ENCODE data around the gene C20orf204.

Gene C20orf204

DNA sequence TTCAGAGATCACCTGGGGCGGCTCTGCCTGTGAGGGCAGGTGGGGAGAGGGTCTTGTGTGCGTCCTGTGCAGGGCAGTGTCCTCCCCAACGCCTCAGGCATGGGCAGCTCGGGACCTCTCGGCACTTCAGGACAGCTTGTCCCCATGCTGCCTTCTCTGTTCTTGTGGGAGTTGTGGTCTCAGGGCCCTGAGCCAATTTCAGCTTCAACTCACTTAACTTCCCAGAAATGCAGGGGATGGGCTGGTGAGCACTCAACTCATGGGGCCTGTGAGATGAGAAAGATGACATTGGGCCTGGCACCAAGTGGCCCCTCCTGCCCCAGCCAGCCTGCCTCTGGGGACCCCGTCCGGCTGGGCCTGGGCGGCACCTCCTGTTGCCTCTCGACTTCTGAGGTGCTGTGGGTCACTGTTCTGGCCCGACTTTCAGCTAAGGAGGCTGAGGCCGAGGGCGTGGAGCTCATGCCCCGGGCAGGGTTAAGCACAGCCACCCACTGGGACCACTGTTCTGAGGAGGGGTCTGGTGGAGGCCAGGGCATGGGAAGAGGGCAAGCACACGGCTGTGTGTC lies 36.6 kb downstream of the C20orf204 start:
- no peak for DNase-seq

DNA sequence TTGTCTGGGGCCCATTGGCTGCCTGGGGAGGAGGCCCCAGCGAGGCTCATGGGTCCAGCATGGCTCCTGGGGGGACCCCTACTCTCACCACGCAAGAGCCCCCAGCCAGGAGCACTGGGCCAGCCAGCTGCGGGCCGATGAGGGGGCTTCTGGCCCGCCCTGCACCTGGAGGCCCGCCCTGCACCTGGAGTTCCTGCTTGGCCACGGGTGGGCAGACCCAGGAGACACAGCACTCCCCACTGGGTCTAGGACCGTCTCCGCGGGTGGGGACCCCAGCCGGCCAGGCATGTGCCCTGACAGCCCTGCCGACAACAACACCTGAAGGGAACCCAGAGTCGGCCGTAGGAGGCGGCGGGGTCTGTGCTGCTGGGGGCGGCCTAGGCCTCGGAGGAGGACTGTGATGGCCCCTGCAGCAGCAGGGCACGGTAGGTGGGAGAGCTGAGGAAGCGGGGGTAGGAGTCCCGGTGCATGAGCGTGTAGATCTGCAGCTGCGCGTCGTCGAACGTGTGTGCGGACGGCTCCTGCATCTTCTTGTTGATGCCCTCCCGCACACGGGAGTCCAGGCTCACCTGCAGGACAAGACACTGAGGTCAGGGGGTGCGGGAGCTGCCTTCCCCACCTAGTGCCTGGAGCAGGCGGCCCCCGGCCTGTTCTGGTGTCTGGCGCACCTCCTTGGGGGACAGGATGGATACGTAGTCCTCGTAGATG lies 37.6 kb downstream of the C20orf204 start:
- no peak for DNase-seq

DNA sequence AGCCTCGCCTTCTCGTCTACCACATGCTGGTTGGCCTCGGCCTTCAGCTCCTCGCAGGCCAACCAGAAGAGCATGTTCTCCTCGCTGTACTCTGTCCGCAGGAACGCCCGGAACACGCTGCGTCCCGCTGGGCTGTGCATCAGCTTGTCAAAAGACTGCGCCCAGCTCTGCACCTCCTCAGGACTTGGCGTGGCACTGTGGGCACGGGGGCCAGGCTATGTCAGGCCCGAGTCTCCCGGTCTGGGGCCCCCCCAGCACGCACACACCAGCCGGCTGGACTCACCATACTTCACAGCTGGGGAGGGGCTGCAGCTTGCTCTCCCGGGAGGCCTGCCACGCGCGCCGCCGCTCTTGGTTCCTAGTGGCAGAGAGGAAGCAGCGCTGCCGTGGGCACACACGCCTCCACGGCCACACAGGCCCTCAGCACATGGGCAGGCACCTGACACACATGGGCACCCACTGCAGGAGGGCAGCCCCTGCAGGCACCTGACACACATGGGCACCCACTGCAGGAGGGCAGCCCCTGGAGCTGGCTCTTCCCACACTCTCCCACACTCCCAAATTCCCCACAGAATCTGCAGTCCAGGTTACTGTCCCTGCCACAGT lies 38.3 kb downstream of the C20orf204 start:
- no peak for DNase-seq

DNA sequence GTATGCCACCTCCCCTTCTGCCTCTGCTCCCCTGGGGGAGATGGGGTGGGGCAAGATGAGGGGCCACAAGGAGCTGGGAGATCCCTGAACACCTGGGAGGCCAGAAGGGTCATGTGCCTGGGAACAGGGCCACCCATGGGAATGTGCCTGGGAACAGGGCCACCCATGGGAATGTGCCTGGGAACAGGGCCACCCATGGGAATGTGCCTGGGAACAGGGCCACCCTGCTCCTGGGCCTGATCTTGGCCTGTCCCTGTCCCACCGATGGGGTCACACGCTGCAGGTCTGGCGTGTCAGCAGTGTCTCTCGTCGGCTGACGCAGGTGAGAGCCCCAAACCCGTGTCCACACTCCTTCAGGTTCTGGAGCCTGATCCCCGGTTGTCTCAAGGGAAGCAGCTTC lies 39.0 kb downstream of the C20orf204 start:
- DNase-seq = no peak

DNA sequence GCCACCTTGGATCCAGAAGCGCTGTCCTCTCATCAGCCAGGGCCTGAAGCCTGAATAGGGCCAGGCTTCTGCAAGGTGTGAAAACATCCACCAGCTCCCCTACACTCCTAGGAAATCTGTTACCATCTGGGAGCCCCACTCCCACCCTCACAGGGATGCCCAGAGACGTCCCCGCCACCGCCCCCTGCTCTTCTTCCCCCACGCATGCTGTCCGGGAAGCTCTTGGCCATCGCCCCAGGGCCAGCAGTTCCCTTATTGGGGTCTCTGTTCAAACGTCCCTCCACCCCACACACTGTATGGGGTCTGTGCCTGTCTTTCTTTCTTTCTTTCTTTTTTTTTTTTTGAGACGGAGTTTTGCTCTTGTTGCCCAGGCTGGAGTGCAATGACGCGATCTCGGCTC lies 39.6 kb downstream of the C20orf204 start:
- no peak for DNase-seq

DNA sequence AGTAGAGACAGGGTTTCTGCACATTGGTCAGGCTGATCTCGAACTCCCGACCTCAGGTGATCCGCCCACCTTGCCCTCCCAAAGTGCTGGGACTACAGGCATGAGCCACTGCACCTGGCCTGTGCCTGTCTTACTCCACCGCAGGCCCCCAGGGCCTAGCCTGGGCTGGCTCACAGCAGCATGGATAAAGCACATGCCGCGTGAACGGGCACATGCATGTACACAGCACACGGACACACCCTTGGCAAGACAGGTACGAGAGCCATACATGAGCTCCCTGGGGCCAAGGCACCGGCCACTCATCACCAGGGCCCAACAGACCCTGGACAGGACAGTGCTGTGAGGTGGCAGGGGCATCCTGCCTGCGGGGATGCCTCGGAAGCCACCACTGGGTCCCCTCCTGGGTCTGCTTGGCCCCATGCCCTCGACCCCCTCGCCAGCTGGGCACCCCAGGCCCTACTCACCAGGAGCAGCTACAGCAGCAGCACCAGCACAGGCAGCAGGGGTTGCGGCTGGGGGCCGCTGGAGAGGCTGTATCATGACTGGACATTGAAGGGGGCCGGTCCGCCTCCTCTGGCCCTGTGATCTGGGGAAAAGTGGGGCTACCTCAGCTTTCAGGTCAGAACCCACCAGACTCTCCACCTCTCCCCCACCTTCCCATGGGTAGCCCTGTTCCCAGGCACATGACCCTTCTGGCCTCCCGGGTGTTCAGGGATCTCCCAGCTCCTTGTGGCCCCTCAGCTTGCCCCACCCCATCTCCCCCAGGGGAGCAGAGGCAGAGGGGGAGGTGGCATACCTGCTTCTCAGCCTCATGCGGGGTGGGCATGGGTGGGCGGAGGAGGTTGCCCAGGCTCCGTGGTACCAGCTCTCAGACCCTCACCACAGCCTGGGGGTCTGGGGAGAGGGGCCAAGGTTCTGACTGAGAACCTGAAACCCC lies 40.3 kb downstream of the C20orf204 start:
- no peak for DNase-seq

DNA sequence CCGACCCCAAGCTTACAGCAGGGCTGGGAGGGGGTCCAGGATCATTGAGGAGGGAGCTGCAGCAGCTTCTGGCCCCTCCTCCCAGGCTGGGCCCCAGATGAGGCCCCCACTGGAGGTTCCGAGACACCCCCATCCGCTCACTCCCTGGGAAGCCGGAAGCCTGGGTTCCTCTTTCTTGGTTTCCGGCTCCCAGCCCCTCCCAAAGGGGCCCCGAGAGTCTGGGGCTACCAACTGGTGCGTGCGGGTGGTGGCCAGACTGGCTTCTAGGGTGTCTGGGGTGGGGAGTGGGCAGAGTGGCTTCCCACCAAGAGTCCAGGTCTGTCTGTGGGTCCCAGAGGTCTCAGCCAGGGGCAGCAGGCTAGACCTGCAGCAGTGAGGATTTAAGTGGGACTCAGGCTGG lies 41.1 kb downstream of the C20orf204 start:
- no peak for DNase-seq

DNA sequence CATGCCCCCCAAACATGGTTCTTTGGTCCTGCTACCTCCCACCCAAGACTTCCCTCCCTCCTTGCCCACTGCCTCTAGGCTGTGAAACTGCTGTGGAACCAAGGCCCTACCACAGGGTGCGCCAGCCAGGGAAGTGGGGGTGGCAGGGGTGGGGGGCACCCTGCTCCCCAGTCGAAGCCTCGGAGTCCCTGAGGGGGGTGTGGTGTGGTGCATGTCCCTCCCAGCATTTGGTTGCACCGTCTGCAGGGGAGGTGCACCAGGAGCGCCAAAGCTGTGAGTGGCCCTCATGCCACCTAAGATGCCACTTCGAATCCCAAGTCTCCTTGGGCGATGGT lies 41.5 kb downstream of the C20orf204 start:
- no peak for DNase-seq

DNA sequence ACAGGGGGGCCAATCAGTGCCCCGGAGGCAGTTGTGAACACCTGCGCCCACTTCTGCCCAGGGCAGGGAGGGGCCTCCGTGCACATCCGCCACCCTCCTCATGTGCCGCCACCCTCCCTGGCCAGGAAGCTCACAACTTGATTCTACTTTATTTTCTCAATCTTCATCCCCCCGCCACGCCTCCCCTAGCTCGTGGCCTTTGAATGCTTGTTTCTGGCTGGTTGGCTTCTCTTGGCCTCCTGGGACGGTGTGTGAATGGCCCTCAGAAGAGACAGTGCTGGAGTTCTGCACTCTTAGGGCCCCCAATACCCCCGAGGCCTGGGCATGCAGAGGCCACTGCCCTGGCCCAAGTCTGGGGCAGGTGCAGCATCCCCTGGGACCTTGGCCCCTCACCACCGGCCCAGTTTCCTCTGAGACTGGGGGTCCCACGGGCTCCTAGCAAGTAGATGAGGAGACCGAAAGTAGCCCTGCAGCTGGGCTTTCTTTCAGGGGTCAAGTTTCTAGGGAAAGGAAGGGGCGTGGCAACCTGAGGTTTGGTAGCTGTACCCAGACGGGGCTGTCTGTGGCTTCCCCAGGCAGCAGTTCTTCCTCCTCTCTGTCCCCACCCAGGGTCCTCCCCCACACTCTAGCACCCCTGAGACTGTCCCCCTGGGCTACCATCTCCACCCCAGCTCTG lies 42.0 kb downstream of the C20orf204 start:
- no peak for DNase-seq

DNA sequence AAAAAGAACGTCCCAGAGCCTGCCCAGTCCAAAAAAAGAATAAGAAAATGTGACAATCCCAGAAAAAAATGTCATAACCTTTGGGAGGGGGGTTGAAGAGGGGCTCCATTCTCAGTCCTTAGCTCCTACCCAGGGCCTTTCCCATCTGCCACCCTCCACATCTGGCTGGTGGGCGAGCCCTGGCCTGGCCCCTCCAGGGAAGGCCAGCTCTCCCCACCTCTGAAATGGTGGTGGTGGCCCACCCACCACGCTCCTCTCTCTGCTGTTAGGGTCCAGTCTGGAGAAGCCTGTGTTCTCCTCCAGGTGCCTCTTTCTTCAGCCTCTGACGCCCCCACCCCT lies 42.9 kb downstream of the C20orf204 start:
- DNase-seq = no peak

DNA sequence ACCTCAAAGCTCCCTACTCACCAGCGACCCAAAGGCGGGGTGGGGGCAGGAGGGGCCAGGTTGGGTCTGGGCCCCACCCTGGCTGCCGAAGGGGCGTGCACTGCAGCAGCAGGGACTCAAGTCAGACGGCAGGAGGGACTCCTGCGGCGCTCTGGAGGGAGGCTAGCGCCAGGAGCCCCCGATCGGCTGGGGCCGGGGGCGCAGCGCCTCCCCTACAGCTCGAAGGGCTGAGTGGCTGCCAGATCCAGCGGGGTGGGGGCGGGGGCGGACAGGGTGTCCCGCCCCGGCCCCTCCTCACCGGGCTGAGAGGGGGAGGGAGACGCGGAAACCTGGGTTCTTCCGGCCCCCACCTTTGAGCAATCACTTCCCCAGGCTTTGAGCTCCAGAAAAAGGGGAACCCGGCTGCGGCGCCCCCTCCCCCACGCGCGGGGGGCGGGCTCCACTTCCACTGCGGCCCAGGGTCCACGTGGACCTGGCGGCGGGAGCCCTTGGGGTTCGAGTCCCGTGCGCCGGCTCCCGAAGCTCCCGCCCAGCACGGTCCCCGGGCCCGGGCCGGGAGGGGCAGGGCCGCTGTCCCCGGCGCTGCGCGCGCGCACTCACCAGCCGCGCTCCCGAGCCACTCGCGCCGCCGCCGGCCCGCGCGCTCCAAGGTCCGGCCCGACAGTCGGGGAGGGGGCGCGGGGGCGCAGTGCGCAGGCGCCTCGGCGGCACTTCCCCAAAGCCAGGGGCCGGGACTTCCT lies 43.5 kb downstream of the C20orf204 start, which contains the start of gene RGS19:
Gene RGS19, minus strand, starts transcription at position 246 of the 740 bp plus-strand sequence. CDS start 2,632 bp downstream, outside the sequence.
- peak in 1 of 2 experiments; percentile 91 for DNase-seq

DNA sequence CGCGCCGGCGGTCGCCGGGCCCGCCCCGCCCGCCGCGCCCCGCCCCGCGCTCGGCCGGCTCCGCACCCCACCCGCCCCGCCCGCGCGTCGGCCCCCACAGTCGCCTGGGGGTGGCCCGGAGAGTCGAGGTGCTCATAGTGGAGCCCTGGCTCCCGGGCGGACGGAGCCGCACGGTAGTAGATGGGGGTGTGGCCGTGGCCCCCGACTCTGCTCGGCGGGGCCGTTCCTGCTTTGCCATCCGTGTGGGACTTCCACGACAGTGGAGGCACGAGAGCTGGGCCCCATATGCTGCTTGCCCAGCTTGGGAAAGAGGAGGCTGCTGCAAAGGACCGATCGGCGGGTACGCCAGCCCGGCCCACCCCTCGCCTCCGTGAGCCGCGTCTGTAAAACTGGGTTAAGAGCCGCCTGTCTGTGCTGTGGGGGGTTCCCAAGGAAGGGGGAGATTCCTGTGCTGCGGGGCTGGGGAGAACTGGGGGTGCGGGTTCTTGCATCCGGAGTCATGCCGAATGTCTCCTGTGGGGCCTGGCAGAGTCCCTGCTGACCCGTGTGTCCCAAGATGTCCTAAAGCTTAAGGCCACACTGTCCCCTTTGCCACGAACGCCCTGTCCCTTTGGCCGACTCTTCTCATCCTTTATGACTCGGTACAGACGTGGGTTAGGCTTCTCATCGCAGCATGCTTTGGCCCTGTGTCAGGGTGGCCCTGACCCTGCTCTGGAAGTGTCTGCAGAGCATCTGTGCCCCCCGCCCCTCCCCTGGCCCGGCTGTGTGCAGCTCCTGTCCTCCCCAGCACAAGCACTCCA lies 44.2 kb downstream of the C20orf204 start, which contains the start of gene OPRL1:
Gene OPRL1, plus strand, starts transcription at position 70 of the 800 bp plus-strand sequence. CDS start 12,639 bp downstream, outside the sequence.
- peak in 1 of 2 experiments; percentile 68 for DNase-seq

DNA sequence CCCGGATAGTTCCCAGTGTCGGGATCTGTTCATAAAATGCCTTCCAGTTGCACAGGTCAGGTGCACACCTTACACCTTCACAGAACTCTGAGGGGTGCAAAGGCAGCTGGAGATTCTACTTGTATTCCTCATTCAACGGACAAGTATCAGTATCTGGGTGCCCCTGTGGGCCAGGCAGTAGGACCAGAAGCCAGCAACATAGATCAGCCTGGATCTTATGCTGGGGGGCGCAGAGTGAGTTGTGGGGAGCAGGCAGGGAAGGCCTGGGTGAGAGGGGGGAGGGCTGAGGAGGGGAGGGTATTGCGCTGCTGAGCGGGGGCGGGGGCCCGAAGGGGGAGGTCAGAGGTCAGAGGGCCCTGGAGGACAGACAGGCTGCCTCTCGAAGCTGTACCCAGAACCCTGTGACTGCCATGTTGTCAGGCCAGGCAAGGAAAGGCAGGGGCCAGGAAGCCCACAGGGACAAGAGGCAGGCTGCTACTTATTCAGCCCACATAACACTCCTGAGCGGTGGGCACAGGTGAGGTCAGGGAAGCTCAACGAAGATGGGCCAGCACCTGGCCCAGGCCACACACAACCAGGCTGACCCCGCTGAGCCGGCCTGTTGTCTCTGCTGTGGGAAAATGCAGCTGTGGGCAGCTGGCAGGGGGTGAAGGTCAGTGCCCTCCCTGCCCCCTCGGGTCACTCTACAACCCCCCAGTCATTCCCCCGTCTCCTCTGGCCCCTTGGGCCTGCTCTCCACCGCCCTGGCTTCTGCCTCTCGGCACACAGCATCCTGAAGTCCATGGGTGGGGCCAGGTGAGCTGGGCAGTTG lies 45.0 kb downstream of the C20orf204 start:
- no peak for DNase-seq

DNA sequence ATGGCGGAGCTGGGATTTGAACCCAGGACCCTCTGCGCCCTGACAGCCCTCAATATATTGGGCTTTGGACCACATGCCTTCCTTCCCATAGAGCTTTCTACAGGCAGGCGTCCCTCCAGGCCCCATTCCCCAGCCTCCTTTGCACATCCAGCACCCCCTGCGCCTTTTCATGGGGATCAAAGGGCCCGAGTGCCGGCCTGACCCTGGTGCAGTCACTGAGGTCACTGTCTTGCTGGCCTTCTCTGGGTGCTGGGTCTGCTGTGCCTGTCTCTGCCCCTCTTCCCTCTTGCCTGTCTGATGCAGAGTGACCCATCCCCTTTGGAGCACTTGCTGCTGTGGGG lies 45.6 kb downstream of the C20orf204 start:
- no peak for DNase-seq

DNA sequence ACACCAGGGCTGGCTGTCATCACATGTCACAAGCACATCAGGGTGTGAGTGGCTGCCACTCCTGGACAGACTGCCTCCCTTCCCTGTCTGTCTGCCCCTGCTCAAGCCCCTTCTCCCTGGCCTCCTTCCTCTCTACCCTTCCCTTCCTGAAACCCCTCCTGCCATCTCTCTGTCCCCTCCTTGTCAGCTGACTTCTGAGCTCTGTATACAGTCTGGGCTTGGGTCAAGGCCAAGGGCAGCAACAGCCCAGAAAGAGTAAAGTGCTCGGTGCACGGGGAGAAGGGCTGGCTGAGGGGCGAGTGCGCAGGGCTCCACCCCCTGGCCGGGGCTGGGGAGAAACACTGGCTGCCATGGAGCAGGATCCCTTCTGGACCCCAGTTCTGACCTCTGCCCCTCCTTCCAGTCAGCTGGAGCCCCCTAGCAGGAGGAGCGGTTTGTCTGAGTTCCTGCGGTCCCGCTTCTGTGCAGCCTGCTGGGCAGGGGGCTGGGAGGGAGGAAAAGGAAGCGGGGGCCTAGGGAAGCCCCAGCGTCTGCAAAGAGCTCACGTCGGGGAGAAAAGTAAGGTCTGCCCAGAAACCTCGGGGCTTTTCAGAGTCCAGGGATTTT lies 46.2 kb downstream of the C20orf204 start:
- DNase-seq = no peak

DNA sequence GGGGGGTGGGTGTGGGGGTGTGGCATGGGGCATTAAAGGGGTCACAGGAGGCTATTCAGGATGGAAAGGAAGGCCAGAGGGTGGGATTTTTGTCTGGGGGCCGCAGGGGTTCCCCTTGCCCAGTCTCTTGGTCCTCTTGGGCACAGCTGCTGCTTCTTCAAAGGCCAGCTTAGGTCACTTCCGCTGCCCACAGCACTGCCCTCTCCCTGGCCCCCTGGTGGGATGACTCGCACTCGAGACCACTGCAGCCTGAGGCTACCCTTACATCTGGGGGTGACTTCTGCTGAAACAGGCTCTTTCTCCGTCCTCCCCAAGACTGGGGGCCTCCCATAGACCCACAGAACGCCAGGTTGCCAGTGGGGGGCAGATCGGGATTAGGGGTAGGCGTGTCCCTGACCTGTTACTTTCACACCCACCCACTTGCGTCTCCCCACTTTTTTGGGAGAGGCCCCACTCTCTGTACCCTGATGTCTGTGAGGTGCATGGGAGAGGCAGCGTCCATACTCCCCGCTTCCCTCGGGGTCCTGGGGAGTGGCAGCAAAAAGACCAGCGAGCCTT lies 46.9 kb downstream of the C20orf204 start:
- no peak for DNase-seq

DNA sequence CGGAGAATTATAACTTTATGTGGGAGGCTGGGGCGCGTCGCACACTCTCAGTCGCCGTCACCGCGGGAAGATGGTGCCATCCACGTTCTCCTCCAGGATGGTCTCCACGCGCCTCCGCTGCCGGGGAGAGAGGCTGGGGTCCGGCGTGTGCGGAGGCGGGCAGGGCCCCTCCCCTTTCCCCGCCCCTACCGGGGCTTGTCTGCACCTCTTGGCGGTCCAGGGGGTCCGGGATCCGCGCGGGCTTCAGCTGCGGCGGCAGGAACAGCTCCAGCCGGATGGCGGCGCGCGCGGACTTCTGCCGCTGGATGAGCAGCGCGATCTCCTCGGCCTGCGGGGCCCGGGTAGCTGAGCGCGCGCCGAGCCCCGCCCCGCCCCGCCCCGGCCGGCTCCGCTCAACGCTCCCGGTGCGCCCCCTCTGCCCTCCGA lies 47.4 kb downstream of the C20orf204 start:
- DNase-seq = peak; percentile 43 to 93

DNA sequence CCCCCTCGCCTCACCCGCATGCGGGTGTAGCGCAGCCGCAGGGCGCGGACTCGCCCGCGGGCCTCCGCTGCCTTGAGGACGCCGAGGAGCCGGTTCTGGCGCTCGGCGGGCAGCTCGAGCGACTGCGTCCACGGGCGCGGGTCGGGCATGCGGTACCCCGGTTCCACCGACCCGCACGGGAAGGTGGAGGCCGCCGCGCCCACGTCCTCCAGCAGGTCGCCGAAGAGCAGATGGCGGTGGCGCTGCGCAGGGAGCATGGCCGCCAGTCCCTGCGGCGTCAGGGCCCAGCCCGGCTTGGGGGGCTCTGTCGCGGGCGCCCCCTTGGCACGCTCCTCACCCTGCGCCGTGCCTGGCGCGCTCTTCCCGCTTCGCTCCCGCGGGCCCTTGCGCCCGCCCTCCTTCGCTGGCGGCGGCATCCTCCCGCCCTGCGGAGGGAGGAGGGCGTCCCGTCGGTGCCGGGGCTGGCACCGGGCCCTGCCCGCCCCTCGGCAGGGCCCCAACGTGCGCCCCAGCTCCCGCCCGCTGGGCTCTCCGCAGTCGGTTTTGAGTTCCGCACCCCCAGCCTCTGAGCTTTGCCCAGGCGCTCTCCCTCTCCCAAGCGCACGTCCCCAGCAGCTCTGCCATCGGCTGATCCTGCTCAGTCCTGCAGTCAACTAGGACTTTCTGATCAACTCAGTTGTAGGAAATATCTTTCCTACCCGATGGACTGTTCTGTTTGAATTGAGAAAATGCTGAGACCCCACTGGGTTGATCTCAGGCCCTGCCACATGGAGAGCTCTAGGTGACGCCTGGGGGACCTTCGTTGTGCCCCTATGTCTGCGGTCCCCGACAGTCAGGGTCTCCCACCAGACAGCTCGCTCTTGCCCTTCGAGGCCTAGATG lies 48.1 kb downstream of the C20orf204 start, which contains the start of gene LKAAEAR1:
Gene LKAAEAR1, minus strand, starts transcription at position 595 of the 881 bp plus-strand sequence. Its CDS starts 179 bp downstream, at position 416.
- no peak for DNase-seq
